Endothelial cell of umbilical vein (primary cell): ENCODE measurements around the gene ENPP4. TPM values are rescaled to one million over a fixed set of nuclear protein-coding genes. Genes with fewer than 3 reads are reported as not detected.

Experiments used
- BruUV-seq: library from RNA; stranded (reverse); fragments of 400-500 nt; replicated peaks from 2 replicates; lab custom pipeline; 2021; lab: Mats Ljungman, UMichigan
- CTCF ChIA-PET: fragments of 300-600, 350-600 bp; sonication (Branson Sonifier 250); formaldehyde crosslinking; loops from one replicate; lab custom pipeline; 2021; ENCODE audit warnings: antibody characterized with exemption, inconsistent platforms; lab: Charles Lee
- POLR2A ChIA-PET: fragments of 300-600, 350-600 bp; sonication (Branson Sonifier 250); formaldehyde crosslinking; loops from one replicate; lab custom pipeline; 2021; ENCODE audit warnings: antibody characterized with exemption, inconsistent platforms; lab: Charles Lee
- DNase-seq: peaks from one replicate; pipeline ENCODE4 v3.0.0-alpha.2; 2011; ENCODE audit warnings: low read depth, low spot score
- FAIRE-seq: peaks from 2 replicates; lab custom pipeline; 2011; peaks lifted over from hg19 to GRCh38; lab: Jason Lieb, UNC
- H2AFZ ChIP-seq: 2 replicates; pipeline ENCODE4 v1.6.0; 2012; ENCODE audit warnings: low read depth, low read length, control low read depth, inconsistent platforms
- H3K27ac ChIP-seq: 2 replicates; pipeline ENCODE4 v1.5.1; 2011; ENCODE audit warnings: low read depth, mild to moderate bottlenecking, control low read depth, low read length, moderate library complexity; ENCODE audit not compliant: insufficient read depth
- H3K27me3 ChIP-seq, 2 experiments: 2 replicates each; pipeline versions ENCODE4 v1.6.0 to v1.6.1; 2011; ENCODE audit warnings: low read length in 2 of 2, mixed read lengths in 1 of 2; ENCODE audit not compliant: control insufficient read depth in 2 of 2, insufficient read depth in 2 of 2
- H3K36me3 ChIP-seq, 2 experiments: 2 replicates in 1 of 2; 3 replicates in 1 of 2; pipeline ENCODE4 v1.5.1; 2011; ENCODE audit warnings: low read length in 2 of 2, mild to moderate bottlenecking in 1 of 2, moderate library complexity in 1 of 2; ENCODE audit not compliant: control insufficient read depth in 2 of 2, insufficient read depth in 2 of 2; ENCODE audit errors: extremely low read depth in 1 of 2
- H3K4me1 ChIP-seq: 3 replicates; pipeline ENCODE4 v1.5.1; 2011; ENCODE audit warnings: mild to moderate bottlenecking, low read length; ENCODE audit not compliant: control insufficient read depth, insufficient read depth; ENCODE audit errors: extremely low read depth
- H3K4me2 ChIP-seq: 2 replicates; pipeline ENCODE4 v1.6.1; 2011; ENCODE audit warnings: low read length, control low read depth, mixed read lengths; ENCODE audit not compliant: insufficient read depth
- H3K4me3 ChIP-seq, 3 experiments: fragments of 200-600 bp in 1 of 3; sonication (generic), shearing (Covaris generic) in 1 of 3; replicated peaks in 1 of 3; 2 replicates each; pipeline ENCODE4 v1.5.1; 2011 to 2016; ENCODE audit warnings: control low read depth in 3 of 3, low read length in 3 of 3, mild to moderate bottlenecking in 2 of 3, inconsistent platforms in 1 of 3, low read depth in 1 of 3, moderate library complexity in 1 of 3; ENCODE audit not compliant: insufficient read depth in 1 of 3
- H3K79me2 ChIP-seq: 2 replicates; pipeline ENCODE4 v1.6.0; 2012; ENCODE audit warnings: low read length, inconsistent platforms; ENCODE audit not compliant: control insufficient read depth, insufficient read depth
- H3K9ac ChIP-seq: replicated peaks from 2 replicates; pipeline ENCODE3; 2011; ENCODE audit warnings: low read length, control low read depth; ENCODE audit not compliant: insufficient read depth; ENCODE audit errors: extremely low read depth
- H3K9me1 ChIP-seq: replicated peaks from 3 replicates; pipeline ENCODE4 v1.6.0; 2011; ENCODE audit warnings: mild to moderate bottlenecking, low read length; ENCODE audit not compliant: control insufficient read depth, insufficient read depth; ENCODE audit errors: extremely low read depth
- H3K9me3 ChIP-seq: replicated peaks from 2 replicates; pipeline ENCODE4 v1.5.1; 2012; ENCODE audit warnings: low read length, inconsistent platforms; ENCODE audit not compliant: control insufficient read depth, insufficient read depth
- H4K20me1 ChIP-seq: replicated peaks from 2 replicates; pipeline ENCODE3; 2011; ENCODE audit warnings: mild to moderate bottlenecking, low read length; ENCODE audit not compliant: control insufficient read depth, insufficient read depth; ENCODE audit errors: extremely low read depth
- EZH2 ChIP-seq: IDR thresholded peaks from 2 replicates; pipeline ENCODE4 v1.6.1; 2012; ENCODE audit warnings: borderline replicate concordance, low read depth, mild to moderate bottlenecking, moderate library complexity, low read length, inconsistent platforms; ENCODE audit not compliant: severe bottlenecking
- FOS ChIP-seq: IDR thresholded peaks from 2 replicates; pipeline ENCODE4 v1.6.1; 2011; ENCODE audit warnings: mild to moderate bottlenecking, low read length, moderate library complexity, borderline replicate concordance; ENCODE audit not compliant: insufficient read depth
- GATA2 ChIP-seq: IDR thresholded peaks from 2 replicates; pipeline ENCODE4 v1.7.0; 2011; ENCODE audit warnings: low read depth, mild to moderate bottlenecking, moderate library complexity, mixed read lengths, low read length; ENCODE audit not compliant: insufficient read length, insufficient read depth
- JUN ChIP-seq: IDR thresholded peaks from 2 replicates; pipeline ENCODE4 v1.6.1; 2011; ENCODE audit warnings: borderline replicate concordance, low read depth; ENCODE audit not compliant: insufficient read length, insufficient read depth
- MAX ChIP-seq: IDR thresholded peaks from 2 replicates; pipeline ENCODE4 v1.6.1; 2011; ENCODE audit not compliant: insufficient read depth, insufficient read length
- MYC ChIP-seq: IDR thresholded peaks from one replicate; pipeline ENCODE4 v1.6.1; 2011; ENCODE audit warnings: mild to moderate bottlenecking, low read depth, low read length
- POLR2A ChIP-seq: IDR thresholded peaks from 2 replicates; pipeline ENCODE4 v1.6.1; 2012; ENCODE audit warnings: low read depth, mild to moderate bottlenecking, control low read depth, low read length
- POLR2AphosphoS5 ChIP-seq: IDR thresholded peaks from 2 replicates; pipeline ENCODE4 v1.6.1; 2012; ENCODE audit warnings: low read depth, mild to moderate bottlenecking, control low read depth, low read length, moderate library complexity; ENCODE audit not compliant: insufficient read depth
- dilution Hi-C: fragments of 300-500 bp; cut with MboI; formaldehyde crosslinking; loops from one replicate; pipeline ENCODE4 v1.15.0; 2019; ENCODE audit warnings: low sequenced_read_pairs; ENCODE audit not compliant: extremely low pct_ligation_motif_present
- intact Hi-C: fragments of 100-400 bp; cut with micrococcal nuclease; formaldehyde crosslinking; loops from one replicate; pipeline ENCODE4 v1.10.0; 2022
- polyA plus RNA-seq, 4 experiments: library from polyadenylated mRNA; depleted of rRNA in 3 of 4; stranded (reverse) in 3 of 4; unstranded in 1 of 4; fragments of >200 nt; gene quantifications; 2 replicates each; pipeline versions ENCODE4 v1.2.1 to v1.2.3, GENCODE V29; 2011 to 2012; ENCODE audit warnings: missing spikeins in 1 of 4
- total RNA-seq: library from RNA; stranded (reverse); gene quantifications from 2 replicates; pipeline ENCODE4 v1.2.3, GENCODE V29; 2021
- TF ChIP-seq, protein P1 (sequence below), 2 donors: IDR thresholded peaks; 1 replicate in 1 of 2; 2 replicates in 1 of 2; pipeline ENCODE4 v1.5.1; 2011; ENCODE audit warnings: low read length in 2 of 2, mild to moderate bottlenecking in 2 of 2, moderate library complexity in 2 of 2, control low read depth in 1 of 2, inconsistent platforms in 1 of 2, low read depth in 1 of 2; ENCODE audit not compliant: insufficient read depth in 1 of 2; ENCODE audit errors: extremely low read depth in 1 of 2

Gene ENPP4
- total and polyA plus RNA-seq, 2 donors (not counting 3 experiments of a cell fraction or from before 2014, with no cell fraction given), result 1.5 to 3.9 TPM

DNA sequence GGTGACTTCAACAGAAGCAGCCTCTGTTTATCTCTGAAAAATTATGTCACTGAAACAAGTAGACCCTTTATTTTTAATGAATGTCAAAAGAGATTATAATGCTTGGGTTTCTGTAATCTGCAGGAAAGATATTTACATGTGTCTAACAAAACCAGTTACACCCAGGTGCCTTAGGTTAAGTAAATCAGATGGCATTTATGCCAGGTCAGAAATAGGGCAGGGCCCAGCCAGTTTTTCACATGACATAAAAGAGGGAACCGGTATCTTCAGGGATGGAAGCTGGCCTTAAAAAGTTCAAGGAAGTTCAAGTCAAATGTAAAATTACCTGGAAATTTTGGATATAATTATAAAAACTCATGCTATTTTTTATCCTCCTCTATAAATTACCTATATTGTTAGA, 14.2 kb upstream of the ENPP4 start:
- FAIRE-seq, result no peak
- Histone ChIP-seq H3K4me3 (no peak overlapping the region), H3K4me2 (no peak overlapping the region), H3K9me1 (no peaks in the 10 kb centered on the region), H3K27ac (no peak overlapping the region), H3K9ac (no peak overlapping the region), H4K20me1 (no peaks in the 10 kb centered on the region), H3K27me3 (no peaks in the 10 kb centered on the region), H3K36me3 (no peaks in the 10 kb centered on the region), H3K9me3 (no peaks in the 10 kb centered on the region), H3K4me1 (no peaks in the 10 kb centered on the region), H3K79me2 (no peaks in the 10 kb centered on the region), H2AFZ (no peak overlapping the region)
- DNase-seq, result no peak
- ChIA-PET CTCF (interaction anchor here (1.2 kb wide), 1 partner anchor 25 kb away, joined by 5 read pairs; no protein-coding TSS in a partner anchor), POLR2A (interaction anchor here (1.0 kb wide), 1 partner anchor 14 kb away, joined by 4 read pairs; no protein-coding TSS in a partner anchor)
- intact Hi-C loops, result no loop called here
- TF ChIP-seq, protein P1, sequence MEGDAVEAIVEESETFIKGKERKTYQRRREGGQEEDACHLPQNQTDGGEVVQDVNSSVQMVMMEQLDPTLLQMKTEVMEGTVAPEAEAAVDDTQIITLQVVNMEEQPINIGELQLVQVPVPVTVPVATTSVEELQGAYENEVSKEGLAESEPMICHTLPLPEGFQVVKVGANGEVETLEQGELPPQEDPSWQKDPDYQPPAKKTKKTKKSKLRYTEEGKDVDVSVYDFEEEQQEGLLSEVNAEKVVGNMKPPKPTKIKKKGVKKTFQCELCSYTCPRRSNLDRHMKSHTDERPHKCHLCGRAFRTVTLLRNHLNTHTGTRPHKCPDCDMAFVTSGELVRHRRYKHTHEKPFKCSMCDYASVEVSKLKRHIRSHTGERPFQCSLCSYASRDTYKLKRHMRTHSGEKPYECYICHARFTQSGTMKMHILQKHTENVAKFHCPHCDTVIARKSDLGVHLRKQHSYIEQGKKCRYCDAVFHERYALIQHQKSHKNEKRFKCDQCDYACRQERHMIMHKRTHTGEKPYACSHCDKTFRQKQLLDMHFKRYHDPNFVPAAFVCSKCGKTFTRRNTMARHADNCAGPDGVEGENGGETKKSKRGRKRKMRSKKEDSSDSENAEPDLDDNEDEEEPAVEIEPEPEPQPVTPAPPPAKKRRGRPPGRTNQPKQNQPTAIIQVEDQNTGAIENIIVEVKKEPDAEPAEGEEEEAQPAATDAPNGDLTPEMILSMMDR (IDR thresholded peaks at IDR 0.05; ENCODE audit: extremely low read depth in 1 of 2, insufficient read depth in 1 of 2, low read depth in 1 of 2, low read length in 2 of 2), result no peak
- TF ChIP-seq MAX (no peak), POLR2AphosphoS5 (no peak), EZH2 (no peak), GATA2 (no peak), MYC (no peak), JUN (no peak), POLR2A (no peak), FOS (no peak)
- dilution Hi-C loops, result no loop called here
- BruUV-seq, result no TSS peak
